GM23338 (cell line): ENCODE measurements around the gene PRRX1. TPM values are rescaled to one million over a fixed set of nuclear protein-coding genes. Genes with fewer than 3 reads are reported as not detected.

Experiments used
- ATAC-seq: fragments of 200-7000 bp; cut with Tn5 transposase; 3 replicates; pipeline ENCODE4 v1.9.1; 2020
- DNase-seq: peaks from one replicate; pipeline ENCODE4 v3.0.0-alpha.2; 2015; ENCODE audit warnings: low spot score
- H2AFZ ChIP-seq: fragments of 200-600 bp; sonication (generic); 2 replicates; pipeline ENCODE4 v1.8.0; 2016; ENCODE audit warnings: antibody characterized with exemption, mild to moderate bottlenecking, moderate library complexity
- H3F3A ChIP-seq: fragments of 200-600 bp; sonication (generic); replicated peaks from 2 replicates; pipeline ENCODE4 v1.8.0; 2017; ENCODE audit warnings: antibody characterized with exemption, mixed run types, low read depth
- H3K27ac ChIP-seq: fragments of 200-600 bp; sonication (generic); 2 replicates; pipeline ENCODE4 v1.6.1; 2016; ENCODE audit warnings: low read depth
- H3K27me3 ChIP-seq: fragments of 200-600 bp; sonication (generic); 2 replicates; pipeline ENCODE4 v1.8.0; 2016; ENCODE audit warnings: mild to moderate bottlenecking, mixed run types, moderate library complexity; ENCODE audit not compliant: insufficient read depth
- H3K36me3 ChIP-seq: fragments of 200-600 bp; sonication (generic); 2 replicates; pipeline ENCODE4 v1.8.0; 2016; ENCODE audit warnings: mild to moderate bottlenecking; ENCODE audit not compliant: insufficient read depth
- H3K4me1 ChIP-seq: fragments of 200-600 bp; sonication (generic); 2 replicates; pipeline ENCODE4 v1.8.0; 2016; ENCODE audit warnings: mild to moderate bottlenecking, moderate library complexity; ENCODE audit not compliant: insufficient read depth
- H3K4me2 ChIP-seq: fragments of 200-600 bp; sonication (generic); 2 replicates; pipeline ENCODE4 v1.7.1; 2017; ENCODE audit warnings: mixed run types
- H3K4me3 ChIP-seq: fragments of 200-600 bp; sonication (generic); 2 replicates; pipeline ENCODE4 v1.6.1; 2016; ENCODE audit warnings: mixed run types
- H3K79me2 ChIP-seq: fragments of 200-600 bp; sonication (generic); replicated peaks from 2 replicates; pipeline ENCODE4 v1.8.0; 2017; ENCODE audit warnings: mild to moderate bottlenecking; ENCODE audit not compliant: insufficient read depth
- H3K9me2 ChIP-seq: fragments of 200-600 bp; sonication (generic); 2 replicates; pipeline ENCODE4 v1.8.0; 2017; ENCODE audit not compliant: insufficient read depth
- H4K20me1 ChIP-seq: fragments of 200-600 bp; sonication (generic); replicated peaks from 2 replicates; pipeline ENCODE4 v1.8.0; 2017; ENCODE audit warnings: mild to moderate bottlenecking; ENCODE audit not compliant: insufficient read depth
- H3K27ac Mint-ChIP-seq: 2 replicates; pipeline ENCODE4 v1.8.0; 2020; ENCODE audit warnings: inconsistent platforms, mild to moderate bottlenecking, moderate library complexity, mixed read lengths
- H3K27me3 Mint-ChIP-seq: 3 replicates; pipeline ENCODE4 v1.8.0; 2022; ENCODE audit warnings: low read depth, mild to moderate bottlenecking, moderate library complexity, mixed read lengths, inconsistent platforms; ENCODE audit not compliant: insufficient read depth, poor library complexity
- H3K36me3 Mint-ChIP-seq: 3 replicates; pipeline ENCODE4 v1.8.0; 2021; ENCODE audit warnings: low read depth, mild to moderate bottlenecking, inconsistent platforms, moderate library complexity, mixed read lengths
- H3K4me1 Mint-ChIP-seq: 3 replicates; pipeline ENCODE4 v1.8.0; 2020; ENCODE audit warnings: mild to moderate bottlenecking, inconsistent platforms, mixed read lengths
- H3K4me3 Mint-ChIP-seq: 3 replicates; pipeline ENCODE4 v1.8.0; 2021; ENCODE audit warnings: moderate library complexity, mild to moderate bottlenecking, inconsistent platforms, mixed read lengths
- H3K9me3 Mint-ChIP-seq: 3 replicates; pipeline ENCODE4 v1.8.0; 2020; ENCODE audit warnings: moderate library complexity, mild to moderate bottlenecking, inconsistent platforms, mixed read lengths
- CREB1 ChIP-seq: fragments of 250-450 bp; sonication (Bioruptor Pico); IDR thresholded peaks from 2 replicates; pipeline ENCODE4 v1.5.0; 2020; ENCODE audit warnings: low read depth, mild to moderate bottlenecking, moderate library complexity
- EZH2 ChIP-seq: fragments of 200-600 bp; sonication (generic); IDR thresholded peaks from one replicate; pipeline ENCODE4 v1.8.0; 2017; ENCODE audit warnings: antibody characterized with exemption, mild to moderate bottlenecking, low read depth; ENCODE audit not compliant: unreplicated experiment
- JUNB ChIP-seq: IDR thresholded peaks from one replicate; pipeline ENCODE4 v1.6.1; 2016; ENCODE audit warnings: antibody characterized with exemption; ENCODE audit not compliant: unreplicated experiment
- ZNF331 ChIP-seq: fragments of 250-450 bp; sonication (Bioruptor Pico); IDR thresholded peaks from 2 replicates; pipeline ENCODE4 v1.5.0; 2020; ENCODE audit warnings: low read depth, mild to moderate bottlenecking, moderate library complexity
- polyA plus RNA-seq: library from polyadenylated mRNA; unstranded; fragments of >200 nt; fragmentation: Nextera tagmentation; extraction: Ambion mirVana; gene quantifications from 2 replicates; pipeline ENCODE4 v1.2.1, GENCODE V29; 2016
- total RNA-seq: library from RNA; depleted of rRNA; stranded (reverse); fragments of >200 nt; shearing (Covaris generic); gene quantifications from 2 replicates; pipeline ENCODE4 v1.2.3, GENCODE V29; 2014
- TF ChIP-seq, protein P1 (sequence below): IDR thresholded peaks from 2 replicates; pipeline ENCODE4 v1.6.1; 2016; ENCODE audit warnings: antibody characterized with exemption
- TF ChIP-seq, protein P2 (sequence below): fragments of 250-450 bp; sonication (Bioruptor Pico); IDR thresholded peaks from 2 replicates; pipeline ENCODE4 v1.5.0; 2020; ENCODE audit warnings: mild to moderate bottlenecking, moderate library complexity

Gene PRRX1
- total and polyA plus RNA-seq, 2 experiments from 2014 or later, result 0.58 TPM; not detected in 1

DNA sequence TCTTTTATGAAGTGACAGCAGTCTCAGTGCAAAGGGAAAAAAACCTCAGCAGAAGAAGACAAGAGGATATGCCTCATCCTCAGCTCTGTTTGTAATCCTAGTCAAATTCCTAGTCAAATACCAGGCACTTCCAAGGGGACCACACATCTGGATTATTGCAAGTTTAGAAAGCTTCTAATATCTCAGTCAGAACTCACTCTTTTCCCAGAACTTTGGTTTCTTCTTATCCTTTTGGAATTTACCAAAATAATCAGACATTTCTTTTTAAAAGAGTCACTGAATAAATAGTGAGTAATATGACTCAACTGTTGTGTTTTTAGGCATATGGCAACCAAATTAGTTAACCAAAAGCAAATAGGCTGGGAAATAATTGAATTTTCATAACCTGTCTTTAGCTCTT is 47.8 kb downstream of the PRRX1 start:
- Mint-ChIP-seq H3K36me3 (no peaks in the 10 kb centered on the region), H3K4me3 (no peak overlapping the region), H3K27me3 (peaks cover 2% of the 10 kb centered on the region), H3K9me3 (no peaks in the 10 kb centered on the region), H3K27ac (no peak overlapping the region), H3K4me1 (no peaks in the 10 kb centered on the region)
- Histone ChIP-seq H3F3A (no peaks in the 10 kb centered on the region), H3K4me1 (no peaks in the 10 kb centered on the region), H3K4me3 (no peak overlapping the region), H3K27ac (no peak overlapping the region), H3K4me2 (no peak overlapping the region), H4K20me1 (no peaks in the 10 kb centered on the region), H3K27me3 (no peaks in the 10 kb centered on the region), H3K79me2 (no peaks in the 10 kb centered on the region), H3K36me3 (no peaks in the 10 kb centered on the region), H2AFZ (no peak overlapping the region), H3K9me2 (0 out of 2 replicates have a peak, but pooled peaks cover 4% of the 10 kb centered on the region)
- TF ChIP-seq EZH2 (no peak), ZNF331 (no peak), JUNB (no peak), CREB1 (CRISPR knock-in tag) (no peak)
- TF ChIP-seq, protein P1, sequence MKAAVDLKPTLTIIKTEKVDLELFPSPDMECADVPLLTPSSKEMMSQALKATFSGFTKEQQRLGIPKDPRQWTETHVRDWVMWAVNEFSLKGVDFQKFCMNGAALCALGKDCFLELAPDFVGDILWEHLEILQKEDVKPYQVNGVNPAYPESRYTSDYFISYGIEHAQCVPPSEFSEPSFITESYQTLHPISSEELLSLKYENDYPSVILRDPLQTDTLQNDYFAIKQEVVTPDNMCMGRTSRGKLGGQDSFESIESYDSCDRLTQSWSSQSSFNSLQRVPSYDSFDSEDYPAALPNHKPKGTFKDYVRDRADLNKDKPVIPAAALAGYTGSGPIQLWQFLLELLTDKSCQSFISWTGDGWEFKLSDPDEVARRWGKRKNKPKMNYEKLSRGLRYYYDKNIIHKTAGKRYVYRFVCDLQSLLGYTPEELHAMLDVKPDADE, result no peak
- TF ChIP-seq, protein P2, sequence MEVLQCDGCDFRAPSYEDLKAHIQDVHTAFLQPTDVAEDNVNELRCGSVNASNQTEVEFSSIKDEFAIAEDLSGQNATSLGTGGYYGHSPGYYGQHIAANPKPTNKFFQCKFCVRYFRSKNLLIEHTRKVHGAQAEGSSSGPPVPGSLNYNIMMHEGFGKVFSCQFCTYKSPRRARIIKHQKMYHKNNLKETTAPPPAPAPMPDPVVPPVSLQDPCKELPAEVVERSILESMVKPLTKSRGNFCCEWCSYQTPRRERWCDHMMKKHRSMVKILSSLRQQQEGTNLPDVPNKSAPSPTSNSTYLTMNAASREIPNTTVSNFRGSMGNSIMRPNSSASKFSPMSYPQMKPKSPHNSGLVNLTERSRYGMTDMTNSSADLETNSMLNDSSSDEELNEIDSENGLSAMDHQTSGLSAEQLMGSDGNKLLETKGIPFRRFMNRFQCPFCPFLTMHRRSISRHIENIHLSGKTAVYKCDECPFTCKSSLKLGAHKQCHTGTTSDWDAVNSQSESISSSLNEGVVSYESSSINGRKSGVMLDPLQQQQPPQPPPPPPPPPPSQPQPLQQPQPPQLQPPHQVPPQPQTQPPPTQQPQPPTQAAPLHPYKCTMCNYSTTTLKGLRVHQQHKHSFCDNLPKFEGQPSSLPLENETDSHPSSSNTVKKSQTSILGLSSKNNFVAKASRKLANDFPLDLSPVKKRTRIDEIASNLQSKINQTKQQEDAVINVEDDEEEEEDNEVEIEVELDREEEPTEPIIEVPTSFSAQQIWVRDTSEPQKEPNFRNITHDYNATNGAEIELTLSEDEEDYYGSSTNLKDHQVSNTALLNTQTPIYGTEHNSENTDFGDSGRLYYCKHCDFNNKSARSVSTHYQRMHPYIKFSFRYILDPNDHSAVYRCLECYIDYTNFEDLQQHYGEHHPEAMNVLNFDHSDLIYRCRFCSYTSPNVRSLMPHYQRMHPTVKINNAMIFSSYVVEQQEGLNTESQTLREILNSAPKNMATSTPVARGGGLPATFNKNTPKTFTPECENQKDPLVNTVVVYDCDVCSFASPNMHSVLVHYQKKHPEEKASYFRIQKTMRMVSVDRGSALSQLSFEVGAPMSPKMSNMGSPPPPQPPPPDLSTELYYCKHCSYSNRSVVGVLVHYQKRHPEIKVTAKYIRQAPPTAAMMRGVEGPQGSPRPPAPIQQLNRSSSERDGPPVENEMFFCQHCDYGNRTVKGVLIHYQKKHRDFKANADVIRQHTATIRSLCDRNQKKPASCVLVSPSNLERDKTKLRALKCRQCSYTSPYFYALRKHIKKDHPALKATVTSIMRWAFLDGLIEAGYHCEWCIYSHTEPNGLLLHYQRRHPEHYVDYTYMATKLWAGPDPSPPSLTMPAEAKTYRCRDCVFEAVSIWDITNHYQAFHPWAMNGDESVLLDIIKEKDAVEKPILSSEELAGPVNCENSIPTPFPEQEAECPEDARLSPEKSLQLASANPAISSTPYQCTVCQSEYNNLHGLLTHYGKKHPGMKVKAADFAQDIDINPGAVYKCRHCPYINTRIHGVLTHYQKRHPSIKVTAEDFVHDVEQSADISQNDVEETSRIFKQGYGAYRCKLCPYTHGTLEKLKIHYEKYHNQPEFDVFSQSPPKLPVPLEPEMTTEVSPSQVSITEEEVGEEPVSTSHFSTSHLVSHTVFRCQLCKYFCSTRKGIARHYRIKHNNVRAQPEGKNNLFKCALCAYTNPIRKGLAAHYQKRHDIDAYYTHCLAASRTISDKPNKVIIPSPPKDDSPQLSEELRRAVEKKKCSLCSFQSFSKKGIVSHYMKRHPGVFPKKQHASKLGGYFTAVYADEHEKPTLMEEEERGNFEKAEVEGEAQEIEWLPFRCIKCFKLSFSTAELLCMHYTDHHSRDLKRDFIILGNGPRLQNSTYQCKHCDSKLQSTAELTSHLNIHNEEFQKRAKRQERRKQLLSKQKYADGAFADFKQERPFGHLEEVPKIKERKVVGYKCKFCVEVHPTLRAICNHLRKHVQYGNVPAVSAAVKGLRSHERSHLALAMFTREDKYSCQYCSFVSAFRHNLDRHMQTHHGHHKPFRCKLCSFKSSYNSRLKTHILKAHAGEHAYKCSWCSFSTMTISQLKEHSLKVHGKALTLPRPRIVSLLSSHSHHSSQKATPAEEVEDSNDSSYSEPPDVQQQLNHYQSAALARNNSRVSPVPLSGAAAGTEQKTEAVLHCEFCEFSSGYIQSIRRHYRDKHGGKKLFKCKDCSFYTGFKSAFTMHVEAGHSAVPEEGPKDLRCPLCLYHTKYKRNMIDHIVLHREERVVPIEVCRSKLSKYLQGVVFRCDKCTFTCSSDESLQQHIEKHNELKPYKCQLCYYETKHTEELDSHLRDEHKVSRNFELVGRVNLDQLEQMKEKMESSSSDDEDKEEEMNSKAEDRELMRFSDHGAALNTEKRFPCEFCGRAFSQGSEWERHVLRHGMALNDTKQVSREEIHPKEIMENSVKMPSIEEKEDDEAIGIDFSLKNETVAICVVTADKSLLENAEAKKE (CRISPR knock-in tag), result no peak
- DNase-seq, result no peak
- ATAC-seq, result no peak
